ENCODE measurements around the gene ST8SIA1. TPM values are rescaled to one million over a fixed set of nuclear protein-coding genes. Genes with fewer than 3 reads are reported as not detected.

Gene ST8SIA1
- polyA plus RNA-seq, 1 donor, result 4.4 TPM

- no peak overlapping the region for H3K27ac ChIP-seq (ENCODE audit: low read length)
- H3K27me3 ChIP-seq (ENCODE audit: control insufficient read depth, insufficient read depth, low read length), result peaks cover 30% of the 10 kb centered on the region
- peak overlapping the region; percentile 60 for H3K4me3 ChIP-seq (ENCODE audit: low read length)
- no peaks in the 10 kb centered on the region for H3K36me3 ChIP-seq (ENCODE audit: control insufficient read depth, insufficient read depth, low read length)
- no peaks in the 10 kb centered on the region for H3K9me3 ChIP-seq (ENCODE audit: control insufficient read depth, low read depth, low read length)
- DNase-seq, result peak in 1 of 2 donors; percentile 2
- H3K4me1 ChIP-seq (ENCODE audit: control insufficient read depth, insufficient read depth, low read length), result no peaks in the 10 kb centered on the region
- 60% methylated on average over 2 of the region's 10 CpGs for WGBS (ENCODE audit: insufficient coverage, low lambda C conversion rate)
Measured at GRCh38 chr12:22333186-22333712, 1.3 kb downstream of the ST8SIA1 start.

- H3K4me1 ChIP-seq (ENCODE audit: control insufficient read depth, insufficient read depth, low read length), result no peaks in the 10 kb centered on the region
- H3K27ac ChIP-seq (ENCODE audit: low read length), result no peak overlapping the region
- H3K4me3 ChIP-seq (ENCODE audit: low read length), result no peak overlapping the region
- peaks cover 30% of the 10 kb centered on the region for H3K27me3 ChIP-seq (ENCODE audit: control insufficient read depth, insufficient read depth, low read length)
- DNase-seq, result no peak
- no peaks in the 10 kb centered on the region for H3K9me3 ChIP-seq (ENCODE audit: control insufficient read depth, low read depth, low read length)
- no peaks in the 10 kb centered on the region for H3K36me3 ChIP-seq (ENCODE audit: control insufficient read depth, insufficient read depth, low read length)
Measured at GRCh38 chr12:22332202-22332601, 2.3 kb downstream of the ST8SIA1 start.

- H3K27ac ChIP-seq (ENCODE audit: low read length), result no peak overlapping the region
- WGBS (ENCODE audit: insufficient coverage, low lambda C conversion rate), result 50% methylated on average over 1 of the region's 4 CpGs
Measured at GRCh38 chr12:22329621-22330020, 4.9 kb downstream of the ST8SIA1 start.

GRCh38 chr12:22325218-22325617 is 9.3 kb downstream of the ST8SIA1 start:
- no peak for DNase-seq
- 80% methylated on average over 2 of the region's 4 CpGs for WGBS (ENCODE audit: insufficient coverage, low lambda C conversion rate)
- Histone ChIP-seq H3K4me3 (ENCODE audit: low read length) (no peak overlapping the region), H3K27ac (ENCODE audit: low read length) (no peak overlapping the region), H3K9me3 (ENCODE audit: control insufficient read depth, low read depth, low read length) (no peaks in the 10 kb centered on the region), H3K36me3 (ENCODE audit: control insufficient read depth, insufficient read depth, low read length) (no peaks in the 10 kb centered on the region), H3K27me3 (ENCODE audit: control insufficient read depth, insufficient read depth, low read length) (no peaks in the 10 kb centered on the region), H3K4me1 (ENCODE audit: control insufficient read depth, insufficient read depth, low read length) (no peaks in the 10 kb centered on the region)

More at GRCh38 chr12:22329621-22330020, 4.9 kb downstream of the ST8SIA1 start:
- no peak for DNase-seq
- no peak overlapping the region for H3K4me3 ChIP-seq (ENCODE audit: low read length)
- peaks cover 25% of the 10 kb centered on the region for H3K27me3 ChIP-seq (ENCODE audit: control insufficient read depth, insufficient read depth, low read length)
- no peaks in the 10 kb centered on the region for H3K36me3 ChIP-seq (ENCODE audit: control insufficient read depth, insufficient read depth, low read length)
- no peaks in the 10 kb centered on the region for H3K9me3 ChIP-seq (ENCODE audit: control insufficient read depth, low read depth, low read length)
- H3K4me1 ChIP-seq (ENCODE audit: control insufficient read depth, insufficient read depth, low read length), result no peaks in the 10 kb centered on the region

GRCh38 chr12:22322091-22322490 is 12.4 kb downstream of the ST8SIA1 start:
- Histone ChIP-seq H3K27ac (ENCODE audit: low read length) (no peak overlapping the region), H3K4me3 (ENCODE audit: low read length) (no peak overlapping the region), H3K9me3 (ENCODE audit: control insufficient read depth, low read depth, low read length) (no peaks in the 10 kb centered on the region), H3K4me1 (ENCODE audit: control insufficient read depth, insufficient read depth, low read length) (no peaks in the 10 kb centered on the region), H3K36me3 (ENCODE audit: control insufficient read depth, insufficient read depth, low read length) (no peaks in the 10 kb centered on the region), H3K27me3 (ENCODE audit: control insufficient read depth, insufficient read depth, low read length) (no peaks in the 10 kb centered on the region)
- no CpG with 5 or more reads among the region's 6 CpGs for WGBS (ENCODE audit: insufficient coverage, low lambda C conversion rate)
- DNase-seq, result no peak

- no peaks in the 10 kb centered on the region for H3K27me3 ChIP-seq (ENCODE audit: control insufficient read depth, insufficient read depth, low read length)
- H3K36me3 ChIP-seq (ENCODE audit: control insufficient read depth, insufficient read depth, low read length), result no peaks in the 10 kb centered on the region
- H3K27ac ChIP-seq (ENCODE audit: low read length), result no peak overlapping the region
- H3K4me1 ChIP-seq (ENCODE audit: control insufficient read depth, insufficient read depth, low read length), result no peaks in the 10 kb centered on the region
- H3K9me3 ChIP-seq (ENCODE audit: control insufficient read depth, low read depth, low read length), result no peaks in the 10 kb centered on the region
- DNase-seq, result no peak
- H3K4me3 ChIP-seq (ENCODE audit: low read length), result no peak overlapping the region
- 80% methylated on average over 1 of the region's 2 CpGs for WGBS (ENCODE audit: insufficient coverage, low lambda C conversion rate)
Measured at GRCh38 chr12:22321638-22322037, 12.9 kb downstream of the ST8SIA1 start.

GRCh38 chr12:22321018-22321605 is 13.4 kb downstream of the ST8SIA1 start:
- DNase-seq, result no peak
- Histone ChIP-seq H3K27ac (ENCODE audit: low read length) (no peak overlapping the region), H3K4me1 (ENCODE audit: control insufficient read depth, insufficient read depth, low read length) (no peaks in the 10 kb centered on the region), H3K9me3 (ENCODE audit: control insufficient read depth, low read depth, low read length) (no peaks in the 10 kb centered on the region), H3K4me3 (ENCODE audit: low read length) (no peak overlapping the region), H3K27me3 (ENCODE audit: control insufficient read depth, insufficient read depth, low read length) (no peaks in the 10 kb centered on the region), H3K36me3 (ENCODE audit: control insufficient read depth, insufficient read depth, low read length) (no peaks in the 10 kb centered on the region)
- no CpG with 5 or more reads among the region's 11 CpGs for WGBS (ENCODE audit: insufficient coverage, low lambda C conversion rate)

GRCh38 chr12:22318108-22318737 is 16.3 kb downstream of the ST8SIA1 start:
- no peaks in the 10 kb centered on the region for H3K9me3 ChIP-seq (ENCODE audit: control insufficient read depth, low read depth, low read length)
- 100% methylated on average over 2 of the region's 4 CpGs for WGBS (ENCODE audit: insufficient coverage, low lambda C conversion rate)
- no peak overlapping the region for H3K27ac ChIP-seq (ENCODE audit: low read length)
- no peaks in the 10 kb centered on the region for H3K36me3 ChIP-seq (ENCODE audit: control insufficient read depth, insufficient read depth, low read length)
- H3K4me1 ChIP-seq (ENCODE audit: control insufficient read depth, insufficient read depth, low read length), result no peaks in the 10 kb centered on the region
- no peaks in the 10 kb centered on the region for H3K27me3 ChIP-seq (ENCODE audit: control insufficient read depth, insufficient read depth, low read length)
- no peak for DNase-seq
- H3K4me3 ChIP-seq (ENCODE audit: low read length), result no peak overlapping the region

GRCh38 chr12:22313963-22314330 is 20.6 kb downstream of the ST8SIA1 start:
- Histone ChIP-seq H3K27me3 (ENCODE audit: control insufficient read depth, insufficient read depth, low read length) (no peaks in the 10 kb centered on the region), H3K9me3 (ENCODE audit: control insufficient read depth, low read depth, low read length) (no peaks in the 10 kb centered on the region), H3K4me3 (ENCODE audit: low read length) (no peak overlapping the region), H3K4me1 (ENCODE audit: control insufficient read depth, insufficient read depth, low read length) (no peaks in the 10 kb centered on the region), H3K36me3 (ENCODE audit: control insufficient read depth, insufficient read depth, low read length) (no peaks in the 10 kb centered on the region), H3K27ac (ENCODE audit: low read length) (no peak overlapping the region)
- no peak for DNase-seq
- 100% methylated on average over 1 of the region's 2 CpGs for WGBS (ENCODE audit: insufficient coverage, low lambda C conversion rate)

GRCh38 chr12:22313286-22313962 is 21.1 kb downstream of the ST8SIA1 start:
- no CpG with 5 or more reads among the region's 4 CpGs for WGBS (ENCODE audit: insufficient coverage, low lambda C conversion rate)
- Histone ChIP-seq H3K4me3 (ENCODE audit: low read length) (no peak overlapping the region), H3K27me3 (ENCODE audit: control insufficient read depth, insufficient read depth, low read length) (no peaks in the 10 kb centered on the region), H3K9me3 (ENCODE audit: control insufficient read depth, low read depth, low read length) (no peaks in the 10 kb centered on the region), H3K27ac (ENCODE audit: low read length) (no peak overlapping the region), H3K4me1 (ENCODE audit: control insufficient read depth, insufficient read depth, low read length) (no peaks in the 10 kb centered on the region), H3K36me3 (ENCODE audit: control insufficient read depth, insufficient read depth, low read length) (no peaks in the 10 kb centered on the region)
- no peak for DNase-seq

Measured in large intestine (tissue), 3 donors.